IPS-15b (cell line): ENCODE results near the gene SLC17A9.

ENCODE experiments used
- H3K27me3 ChIP-seq: one replicate; pipeline ENCODE4 v1.6.1; 2013; ENCODE audit warnings: low read length; ENCODE audit not compliant: control insufficient read depth, insufficient read depth
- H3K36me3 ChIP-seq: one replicate; pipeline ENCODE4 v1.6.1; 2013; ENCODE audit warnings: low read length; ENCODE audit not compliant: control insufficient read depth, insufficient read depth
- H3K4me1 ChIP-seq: one replicate; pipeline ENCODE4 v1.6.1; 2013; ENCODE audit warnings: mild to moderate bottlenecking, low read length; ENCODE audit not compliant: control insufficient read depth, insufficient read depth
- H3K4me3 ChIP-seq: one replicate; pipeline ENCODE4 v1.5.1; 2013; ENCODE audit warnings: low read depth, low read length
- H3K9ac ChIP-seq: one replicate; pipeline ENCODE4 v1.6.1; 2013; ENCODE audit warnings: low read depth, mild to moderate bottlenecking, low read length
- H3K9me3 ChIP-seq: one replicate; pipeline ENCODE4 v1.6.1; 2013; ENCODE audit warnings: mild to moderate bottlenecking, low read length; ENCODE audit not compliant: control insufficient read depth, insufficient read depth

The SLC17A9 gene

DNA sequence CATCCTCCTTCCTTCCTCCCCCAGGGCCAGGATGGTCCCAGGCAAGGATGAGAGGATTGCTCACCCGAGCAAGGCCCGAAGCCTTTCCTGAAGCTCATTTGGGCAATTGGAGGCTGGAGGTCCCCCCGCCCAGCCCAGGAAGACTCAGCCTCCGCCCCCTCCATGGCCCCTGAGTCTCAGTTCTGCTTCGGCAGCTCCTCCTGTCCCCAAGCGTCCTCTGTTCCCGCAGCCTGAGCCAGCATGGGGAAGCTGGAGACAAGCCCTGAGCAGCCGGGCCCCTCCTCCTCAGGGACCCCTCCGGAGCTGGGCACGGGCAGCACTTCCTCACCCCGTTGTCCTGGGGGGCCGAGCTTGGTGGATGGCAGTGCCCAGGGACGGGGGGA lies 26.0 kb downstream of the SLC17A9 start:
- Histone ChIP-seq H3K36me3 (no peaks in the 10 kb centered on the region), H3K9ac (no peak overlapping the region), H3K4me1 (peaks cover 2% of the 10 kb centered on the region), H3K4me3 (no peak overlapping the region), H3K9me3 (no peaks in the 10 kb centered on the region), H3K27me3 (peaks cover 3% of the 10 kb centered on the region)

- H3K9ac ChIP-seq, result no peak overlapping the region
- peaks cover 3% of the 10 kb centered on the region for H3K27me3 ChIP-seq
- no peaks in the 10 kb centered on the region for H3K36me3 ChIP-seq
- peaks cover 2% of the 10 kb centered on the region for H3K4me1 ChIP-seq
- no peaks in the 10 kb centered on the region for H3K9me3 ChIP-seq
- H3K4me3 ChIP-seq, result no peak overlapping the region
Observed at GRCh38 chr20:62979310-62979709, 26.8 kb downstream of the SLC17A9 start.

DNA sequence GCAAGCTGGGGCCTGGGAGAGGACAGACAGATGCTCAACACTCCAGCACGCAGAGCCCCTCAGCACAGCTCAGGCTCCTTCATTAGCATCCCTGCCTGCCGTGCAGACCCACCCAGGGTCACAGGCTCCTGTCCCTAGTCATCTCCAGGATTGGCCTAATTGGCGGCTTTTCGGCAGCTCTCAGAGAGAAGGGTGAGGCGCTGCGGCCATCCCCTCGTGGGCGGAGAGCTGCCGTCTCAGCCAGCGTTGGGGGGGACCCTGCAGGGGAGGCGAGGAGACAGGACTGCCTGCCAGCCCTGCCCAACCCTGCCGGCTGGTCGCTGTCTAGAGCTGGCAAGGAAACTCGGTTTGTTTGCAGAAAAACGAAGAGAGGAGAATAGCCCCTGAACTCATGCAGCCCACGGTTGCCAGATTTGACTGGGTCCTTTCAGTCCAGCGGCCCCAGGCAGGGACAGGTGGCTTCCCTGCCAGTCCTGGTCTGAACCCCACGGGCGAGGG lies 27.4 kb downstream of the SLC17A9 start:
- peaks cover under 1% of the 10 kb centered on the region for H3K4me1 ChIP-seq
- H3K9ac ChIP-seq, result no peak overlapping the region
- H3K4me3 ChIP-seq, result no peak overlapping the region
- H3K9me3 ChIP-seq, result no peaks in the 10 kb centered on the region
- peaks cover 3% of the 10 kb centered on the region for H3K27me3 ChIP-seq
- no peaks in the 10 kb centered on the region for H3K36me3 ChIP-seq

GRCh38 chr20:62980380-62980960 lies 28.0 kb downstream of the SLC17A9 start:
- Histone ChIP-seq H3K4me1 (no peaks in the 10 kb centered on the region), H3K27me3 (peaks cover 2% of the 10 kb centered on the region), H3K4me3 (no peak overlapping the region), H3K9me3 (no peaks in the 10 kb centered on the region), H3K9ac (no peak overlapping the region), H3K36me3 (no peaks in the 10 kb centered on the region)

GRCh38 chr20:62980970-62981369 lies 28.5 kb downstream of the SLC17A9 start:
- no peaks in the 10 kb centered on the region for H3K27me3 ChIP-seq
- no peak overlapping the region for H3K9ac ChIP-seq
- H3K9me3 ChIP-seq, result no peaks in the 10 kb centered on the region
- no peaks in the 10 kb centered on the region for H3K4me1 ChIP-seq
- H3K4me3 ChIP-seq, result no peak overlapping the region
- H3K36me3 ChIP-seq, result no peaks in the 10 kb centered on the region

GRCh38 chr20:62982124-62983075 lies 29.9 kb downstream of the SLC17A9 start:
- no peaks in the 10 kb centered on the region for H3K9me3 ChIP-seq
- no peak overlapping the region for H3K4me3 ChIP-seq
- no peaks in the 10 kb centered on the region for H3K36me3 ChIP-seq
- H3K4me1 ChIP-seq, result peaks cover 6% of the 10 kb centered on the region
- no peaks in the 10 kb centered on the region for H3K27me3 ChIP-seq
- H3K9ac ChIP-seq, result no peak overlapping the region

GRCh38 chr20:62983210-62983609 lies 30.7 kb downstream of the SLC17A9 start:
- H3K4me3 ChIP-seq, result no peak overlapping the region
- peaks cover 6% of the 10 kb centered on the region for H3K4me1 ChIP-seq
- no peaks in the 10 kb centered on the region for H3K36me3 ChIP-seq
- no peaks in the 10 kb centered on the region for H3K9me3 ChIP-seq
- H3K27me3 ChIP-seq, result no peaks in the 10 kb centered on the region
- H3K9ac ChIP-seq, result no peak overlapping the region

- H3K4me1 ChIP-seq, result peaks cover 6% of the 10 kb centered on the region
- H3K9me3 ChIP-seq, result no peaks in the 10 kb centered on the region
- no peak overlapping the region for H3K4me3 ChIP-seq
- H3K27me3 ChIP-seq, result no peaks in the 10 kb centered on the region
- no peak overlapping the region for H3K9ac ChIP-seq
- H3K36me3 ChIP-seq, result no peaks in the 10 kb centered on the region
Observed at GRCh38 chr20:62984666-62985443, 32.3 kb downstream of the SLC17A9 start.

DNA sequence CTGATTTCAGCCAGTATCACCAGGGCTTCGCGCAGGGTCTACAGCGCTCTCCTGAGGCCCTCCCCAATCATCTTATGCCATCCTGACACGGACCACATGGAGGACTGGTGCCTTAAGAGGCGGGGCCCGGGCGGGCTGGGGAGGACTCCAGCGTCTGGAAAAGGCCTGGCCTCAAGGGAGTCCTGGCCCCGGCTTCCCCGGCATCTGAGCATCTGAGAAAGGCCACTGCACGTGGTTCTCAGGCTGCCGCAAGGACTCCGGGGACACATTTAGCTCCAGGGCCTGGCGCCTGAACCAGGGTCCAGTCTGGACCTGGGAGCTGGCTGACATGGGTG lies 32.9 kb downstream of the SLC17A9 start:
- Histone ChIP-seq H3K4me1 (peaks cover 6% of the 10 kb centered on the region), H3K36me3 (no peaks in the 10 kb centered on the region), H3K4me3 (no peak overlapping the region), H3K9ac (no peak overlapping the region), H3K9me3 (no peaks in the 10 kb centered on the region), H3K27me3 (no peaks in the 10 kb centered on the region)

- Histone ChIP-seq H3K4me1 (peaks cover 6% of the 10 kb centered on the region), H3K9ac (no peak overlapping the region), H3K4me3 (no peak overlapping the region), H3K9me3 (no peaks in the 10 kb centered on the region), H3K27me3 (no peaks in the 10 kb centered on the region), H3K36me3 (no peaks in the 10 kb centered on the region)
Observed at GRCh38 chr20:62986257-62986800, 33.8 kb downstream of the SLC17A9 start.

DNA sequence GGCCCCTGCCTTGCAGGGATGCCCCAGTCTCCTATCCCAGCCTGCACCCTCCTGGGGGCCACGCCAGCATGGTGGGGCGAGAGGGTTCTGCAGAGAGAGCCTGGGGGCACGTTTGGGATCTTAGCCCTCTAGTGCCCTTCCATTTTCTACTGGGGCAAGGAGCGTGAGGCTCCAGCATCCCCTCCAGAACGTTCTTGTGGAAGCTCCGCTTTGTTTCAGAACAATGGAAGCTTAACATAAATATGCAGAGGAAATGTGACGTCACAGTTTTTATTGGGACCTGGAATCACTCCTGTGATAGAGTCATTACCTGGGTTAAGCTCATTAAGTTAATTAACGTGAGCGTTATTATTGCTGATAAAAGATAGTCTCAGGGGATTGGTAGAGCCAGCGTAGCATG lies 34.6 kb downstream of the SLC17A9 start:
- no peaks in the 10 kb centered on the region for H3K9me3 ChIP-seq
- no peaks in the 10 kb centered on the region for H3K36me3 ChIP-seq
- no peak overlapping the region for H3K4me3 ChIP-seq
- H3K9ac ChIP-seq, result no peak overlapping the region
- H3K27me3 ChIP-seq, result no peaks in the 10 kb centered on the region
- H3K4me1 ChIP-seq, result peaks cover 6% of the 10 kb centered on the region
